ENCODE measurements around the gene GPRC5A.
"Not testable (repeated sequence)": the region's sequence is repeated elsewhere in the genome, so short reads cannot be mapped to it uniquely, and the experiment has no call there.

Gene GPRC5A, protein sequence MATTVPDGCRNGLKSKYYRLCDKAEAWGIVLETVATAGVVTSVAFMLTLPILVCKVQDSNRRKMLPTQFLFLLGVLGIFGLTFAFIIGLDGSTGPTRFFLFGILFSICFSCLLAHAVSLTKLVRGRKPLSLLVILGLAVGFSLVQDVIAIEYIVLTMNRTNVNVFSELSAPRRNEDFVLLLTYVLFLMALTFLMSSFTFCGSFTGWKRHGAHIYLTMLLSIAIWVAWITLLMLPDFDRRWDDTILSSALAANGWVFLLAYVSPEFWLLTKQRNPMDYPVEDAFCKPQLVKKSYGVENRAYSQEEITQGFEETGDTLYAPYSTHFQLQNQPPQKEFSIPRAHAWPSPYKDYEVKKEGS

GRCh38 chr12:12891080-12891880, at the start of gene GPRC5A:
GPRC5A (plus strand) TSS chr12:12891562; CDS start chr12:12908250, 16,688 bp downstream.
- peak; percentile 44 to 46 for DNase-seq

- DNase-seq: no peak
Measured at GRCh38 chr12:12845794-12846243, 45.5 kb upstream of the GPRC5A start.

GRCh38 chr12:12846780-12847179, 44.6 kb upstream of the GPRC5A start:
- not testable (repeated sequence) for DNase-seq

DNA sequence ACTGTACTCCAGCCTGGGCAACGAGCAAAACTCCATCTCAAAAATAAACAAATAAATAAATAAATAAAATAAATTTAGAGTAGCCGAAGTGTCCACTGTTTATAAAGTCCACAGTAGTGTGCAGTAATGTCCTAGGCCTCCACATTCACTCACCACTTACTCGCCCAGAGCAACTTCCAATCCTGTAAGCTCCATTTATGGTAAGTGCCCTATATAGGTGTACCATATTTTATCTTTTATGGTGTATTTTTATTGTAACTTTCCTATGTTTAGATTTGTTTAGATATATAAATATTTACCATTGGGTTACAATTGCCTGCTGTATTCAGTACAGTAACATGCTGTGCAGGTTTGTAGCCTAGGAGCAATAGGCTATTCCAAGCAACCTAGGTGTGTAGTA, 37.9 kb upstream of the GPRC5A start:
- no peak for DNase-seq

DNA sequence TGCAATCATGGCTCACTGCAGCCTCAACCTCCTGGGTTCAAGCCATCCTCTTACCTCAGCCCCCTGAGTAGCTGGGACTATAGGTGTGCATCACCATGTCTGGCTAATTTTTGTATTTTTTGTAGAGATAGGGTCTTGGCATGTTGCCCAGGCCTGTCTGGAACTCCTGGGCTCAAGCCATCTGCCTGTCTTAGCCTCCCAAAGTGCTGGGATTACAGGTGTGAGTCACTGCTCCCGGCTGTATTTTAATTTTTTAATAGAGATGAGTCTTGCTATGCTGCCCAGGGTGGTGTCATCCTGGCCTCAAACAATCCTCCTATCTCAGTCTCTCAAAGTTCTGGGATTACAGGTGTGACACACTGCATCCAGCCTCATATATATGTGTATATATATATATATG, 31.7 kb upstream of the GPRC5A start:
- DNase-seq: no peak

DNA sequence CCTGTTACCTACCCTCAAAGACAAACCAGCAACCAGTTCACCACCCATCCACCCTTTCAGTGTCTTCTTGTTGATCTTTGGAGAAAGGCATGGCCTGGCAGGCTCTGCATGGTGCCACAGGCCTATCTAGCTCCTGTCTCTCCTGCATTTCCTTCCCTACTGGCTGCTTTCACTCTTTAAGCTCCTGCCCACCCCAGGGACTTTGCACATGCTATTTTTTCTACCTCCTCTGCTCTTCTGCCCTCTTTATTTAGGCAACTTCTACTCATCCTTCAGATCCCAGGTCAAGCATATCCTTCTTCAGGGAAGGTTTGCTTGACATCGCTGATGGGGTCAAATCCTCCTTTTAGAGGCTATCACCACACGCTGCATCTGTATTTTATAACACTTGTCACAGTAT, 27.1 kb upstream of the GPRC5A start:
- no peak for DNase-seq

GRCh38 chr12:12868477-12869235, 22.7 kb upstream of the GPRC5A start:
- no peak for DNase-seq

GRCh38 chr12:12870465-12870864, 20.9 kb upstream of the GPRC5A start:
- DNase-seq: no peak

DNA sequence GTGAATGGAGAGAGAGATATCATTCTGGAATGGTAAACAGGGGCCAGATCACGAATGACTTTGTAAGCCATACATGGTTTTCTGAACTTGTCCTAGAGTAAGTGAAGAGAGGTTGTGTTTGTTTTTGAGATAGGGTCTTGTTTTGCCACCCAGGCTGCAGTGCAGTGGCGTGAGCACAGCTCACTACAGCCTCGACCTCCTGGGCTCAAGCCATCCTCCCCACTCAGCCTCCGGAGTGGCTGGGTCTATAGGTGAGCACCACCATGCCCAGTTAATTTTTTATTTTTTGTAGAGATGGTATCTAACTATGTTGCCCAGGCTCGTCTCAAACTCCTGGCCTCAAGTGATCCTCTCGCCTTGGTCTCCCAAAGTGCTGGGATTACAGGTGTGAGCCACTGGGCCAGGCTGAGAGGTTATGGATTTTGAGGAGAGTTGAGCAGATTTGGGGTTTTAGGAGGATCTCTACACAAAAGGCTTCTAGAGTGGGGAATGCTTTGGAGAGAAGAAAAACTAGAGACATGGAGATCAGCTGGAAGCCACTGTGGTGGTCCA, 19.7 kb upstream of the GPRC5A start:
- DNase-seq: no peak

DNA sequence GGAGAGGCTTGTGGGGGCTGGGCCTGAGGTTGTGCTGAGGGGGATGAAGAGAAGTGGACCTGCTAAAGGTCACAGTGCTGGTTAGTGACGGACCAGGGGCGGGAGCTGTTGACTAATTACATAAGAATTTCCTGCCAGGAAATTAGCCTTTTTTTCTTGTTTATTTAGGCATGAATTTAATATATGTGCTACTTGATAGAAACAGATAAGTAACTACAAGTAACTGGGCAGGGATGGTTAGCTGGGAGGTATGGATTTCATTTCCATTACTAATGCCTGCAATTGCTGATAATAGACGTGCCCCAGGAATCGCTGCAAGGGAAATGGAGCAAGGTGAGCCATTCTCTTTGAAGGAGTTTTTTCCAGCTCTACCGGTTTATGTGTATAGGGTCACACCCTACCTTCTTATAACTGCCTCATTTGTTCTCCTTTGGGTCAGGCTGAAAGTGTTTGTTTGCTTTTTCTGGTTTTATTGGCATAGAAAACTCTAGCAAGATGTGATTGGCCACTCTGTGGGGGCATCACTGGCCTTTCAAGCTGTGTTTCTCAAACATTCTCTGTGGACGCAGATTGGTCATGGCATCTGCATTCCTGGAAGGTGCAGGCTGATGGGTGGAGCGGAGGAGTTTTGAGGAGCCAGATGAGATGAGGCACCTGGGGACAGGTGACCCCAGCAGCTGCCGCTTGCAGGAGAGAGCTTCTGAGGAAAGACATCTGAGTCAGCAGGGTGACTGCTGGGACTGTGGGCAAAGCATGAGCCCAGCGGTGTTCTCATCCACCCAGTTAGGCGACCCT, 19.0 kb upstream of the GPRC5A start:
- no peak for DNase-seq

DNA sequence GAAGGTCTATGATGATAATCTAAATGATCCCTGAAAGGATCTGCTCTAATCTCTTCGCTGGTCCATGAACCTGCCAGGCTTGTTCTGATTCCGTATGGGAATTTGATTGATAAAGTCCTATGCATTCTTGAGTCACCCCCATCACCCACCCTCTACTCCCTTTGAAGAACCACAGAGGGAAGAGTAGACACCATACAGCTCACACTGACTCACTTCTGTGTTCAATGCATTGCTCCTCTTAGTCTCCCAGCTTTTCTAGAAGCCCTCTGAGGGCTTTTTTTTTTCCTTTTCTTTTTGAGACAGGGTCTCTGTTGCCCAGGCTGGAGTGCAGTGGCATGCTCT, 18.5 kb upstream of the GPRC5A start:
- DNase-seq: no peak

DNA sequence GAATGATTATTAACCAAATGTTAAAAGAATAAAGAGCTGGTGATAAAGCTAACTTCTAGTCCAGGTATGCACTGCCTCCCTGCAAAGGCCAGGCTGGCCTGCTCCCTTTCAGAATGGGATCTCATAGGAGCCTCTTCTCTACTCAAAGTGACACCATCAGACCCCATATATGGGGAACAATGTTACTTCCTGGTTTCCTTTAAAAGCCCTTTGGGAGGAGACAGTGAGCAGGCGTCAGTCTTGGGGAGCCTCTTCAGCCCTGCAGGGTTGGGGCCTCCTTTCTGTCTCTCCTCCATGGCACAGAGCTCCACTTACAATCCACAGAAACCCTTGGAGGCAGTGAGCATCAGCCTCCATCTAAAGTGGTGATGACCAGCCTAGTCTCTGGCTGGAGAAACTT, 17.3 kb upstream of the GPRC5A start:
- DNase-seq: peak in 1 of 2 donors; percentile 16

GRCh38 chr12:12875301-12875700, 16.1 kb upstream of the GPRC5A start:
- DNase-seq: not testable (repeated sequence)

DNA sequence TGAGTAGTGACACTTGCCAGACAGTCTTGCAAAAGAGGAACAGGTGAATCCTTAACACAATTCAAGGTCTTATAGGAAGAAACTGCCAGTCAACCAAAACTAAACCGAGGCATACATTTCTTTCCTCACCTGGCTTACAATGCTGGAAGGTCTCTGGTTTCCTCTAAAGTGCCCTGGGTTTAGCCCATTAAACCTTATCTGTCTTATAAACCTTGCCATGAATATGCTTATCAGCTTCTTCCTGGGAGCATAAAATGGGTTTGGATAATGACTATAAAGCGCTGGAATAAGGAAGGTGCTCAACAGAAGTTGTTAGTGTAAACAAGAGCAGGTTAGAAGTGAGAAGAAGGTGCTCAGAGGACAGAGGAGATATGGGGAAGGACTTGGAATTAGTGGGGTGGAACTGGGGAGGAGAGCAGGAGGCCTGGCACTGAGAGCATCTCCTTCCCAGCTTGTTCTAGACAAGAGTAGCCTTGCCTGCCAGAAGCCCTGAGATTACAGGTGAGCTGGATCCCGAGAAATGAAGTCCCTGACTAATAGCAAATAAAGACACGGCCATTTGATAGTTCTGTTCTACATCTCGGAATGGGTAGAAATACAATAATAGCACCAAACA, 14.1 kb upstream of the GPRC5A start:
- no peak for DNase-seq

GRCh38 chr12:12877781-12878455, 13.4 kb upstream of the GPRC5A start:
- DNase-seq: no peak

GRCh38 chr12:12880537-12880936, 10.8 kb upstream of the GPRC5A start:
- no peak for DNase-seq

DNA sequence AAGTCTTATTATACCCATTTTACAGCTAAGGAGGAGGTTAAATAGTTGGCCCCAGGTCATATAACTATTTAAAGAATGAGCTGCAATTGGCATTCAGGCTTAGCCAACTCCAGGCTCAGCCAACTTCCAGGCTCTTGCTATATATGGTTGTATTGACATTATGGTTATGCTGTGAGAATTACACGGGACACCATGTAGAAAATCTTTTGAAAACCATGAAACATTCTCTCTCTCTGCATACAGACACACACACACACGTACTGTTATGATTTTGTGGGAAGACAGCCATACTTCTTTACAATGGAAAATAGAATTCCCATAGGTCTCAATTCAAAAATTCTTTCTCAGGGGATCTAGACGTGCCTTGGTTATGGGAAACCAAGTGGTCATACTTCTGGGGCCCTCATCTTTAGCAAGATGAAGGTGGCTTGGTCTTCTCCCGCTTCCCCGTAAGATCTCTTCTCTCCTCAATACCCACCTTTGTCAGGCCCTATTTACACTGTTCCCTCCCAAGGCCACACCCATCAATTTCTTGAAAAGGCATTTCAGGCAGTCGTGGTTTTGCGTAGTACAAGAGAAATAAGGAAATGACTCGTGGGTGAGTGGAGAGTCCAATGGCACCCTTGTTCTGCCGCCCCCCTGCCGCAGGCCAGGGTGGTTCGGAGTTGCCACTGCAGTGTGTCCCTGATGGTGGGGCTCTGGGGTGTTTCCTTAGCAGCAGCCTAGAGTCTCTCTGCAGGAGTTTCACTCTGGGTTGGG, 10.0 kb upstream of the GPRC5A start:
- no peak for DNase-seq

DNA sequence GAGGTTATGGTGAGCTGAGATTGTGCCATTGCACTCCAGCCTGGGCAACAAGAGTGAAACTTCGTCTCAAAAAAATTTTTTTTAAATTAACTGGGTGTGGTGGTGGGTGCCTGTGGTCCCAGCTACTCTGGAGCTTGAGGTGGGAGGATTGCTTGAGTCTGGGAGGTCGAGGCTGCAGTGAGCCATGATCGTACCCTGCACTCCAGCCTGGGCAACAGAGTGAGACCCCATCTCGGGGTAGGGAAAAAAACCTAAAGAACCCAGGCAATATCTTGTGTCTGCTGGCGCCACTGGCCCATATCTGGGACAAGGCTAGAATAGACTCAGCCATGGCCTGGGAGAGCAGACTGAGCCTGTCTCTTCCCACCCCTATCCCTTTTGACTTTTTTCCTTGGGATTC, 9.1 kb upstream of the GPRC5A start:
- no peak for DNase-seq

DNA sequence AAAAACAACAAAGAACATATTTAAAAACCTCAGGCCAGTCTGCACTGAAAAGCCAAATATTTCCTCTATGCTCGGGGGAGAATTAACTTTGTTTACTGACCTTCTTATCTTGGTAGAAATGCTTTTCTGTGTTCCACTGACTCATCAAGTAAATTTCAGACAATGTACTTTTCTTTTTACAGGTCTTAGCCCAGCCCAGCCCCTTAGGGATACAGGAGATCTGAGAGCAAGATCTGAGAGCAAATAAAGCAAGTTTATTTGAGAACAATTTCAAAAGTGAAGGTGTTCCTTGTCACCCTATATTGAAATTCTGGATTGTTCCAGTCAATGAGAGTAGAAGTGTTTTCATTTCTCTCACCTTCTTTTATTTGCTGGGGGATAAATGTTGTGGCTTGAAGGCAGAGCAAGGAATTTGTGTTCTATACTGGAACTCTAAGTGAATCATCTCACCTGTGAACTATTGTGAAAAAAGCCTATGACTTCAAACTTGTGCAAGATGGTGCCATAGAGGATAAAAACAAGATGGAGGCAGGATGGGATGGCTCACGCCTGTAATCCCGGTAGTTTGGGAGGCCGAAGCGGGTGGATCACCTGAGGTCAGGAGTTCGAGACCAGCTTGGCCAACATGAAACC, 7.9 kb upstream of the GPRC5A start:
- DNase-seq: no peak
